ENCODE measurements around the gene A2ML1.
A peak's percentile ranks its signal among the peaks of the same experiment; 100 is the strongest.
"Not testable (repeated sequence)": the region's sequence is repeated elsewhere in the genome, so short reads cannot be mapped to it uniquely, and the experiment has no call there.

A2ML1 gene

GRCh38 chr12:8911606-8912268, 89.3 kb downstream of the A2ML1 start:
- DNase-seq = no peak

GRCh38 chr12:8912914-8913313, 90.5 kb downstream of the A2ML1 start:
- DNase-seq = no peak

GRCh38 chr12:8913702-8914032, 91.2 kb downstream of the A2ML1 start:
- no peak for DNase-seq

- DNase-seq = peak; percentile 20
Measured at GRCh38 chr12:8914033-8914715, 91.8 kb downstream of the A2ML1 start, which contains the start of gene PHC1. Gene PHC1, plus strand, starts transcription at chr12:8914509. Its CDS starts 3,169 bp downstream, at chr12:8917678.

- no peak for DNase-seq
Measured at GRCh38 chr12:8914716-8915526, 92.5 kb downstream of the A2ML1 start.

- DNase-seq = no peak
Measured at GRCh38 chr12:8916154-8916553, 93.7 kb downstream of the A2ML1 start.

GRCh38 chr12:8917031-8917430, 94.6 kb downstream of the A2ML1 start:
- DNase-seq = no peak

GRCh38 chr12:8917751-8918150, 95.3 kb downstream of the A2ML1 start:
- DNase-seq = no peak

GRCh38 chr12:8919643-8920042, 97.2 kb downstream of the A2ML1 start:
- not testable (repeated sequence) for DNase-seq

- DNase-seq = no peak
Measured at GRCh38 chr12:8922544-8922943, 100.1 kb downstream of the A2ML1 start.
